Hepatocyte (in vitro differentiated cells): Measurements from ENCODE around the gene KIAA1217. TPM values are rescaled to one million over a fixed set of nuclear protein-coding genes. Genes with fewer than 3 reads are reported as not detected.

ENCODE experiments used
- DNase-seq: peaks from one replicate; pipeline ENCODE4 v3.0.0-alpha.2; 2016; ENCODE audit warnings: low spot score
- H2AFZ ChIP-seq: fragments of 200-600 bp; sonication (generic); 2 replicates; pipeline ENCODE4 v1.6.0; 2016; ENCODE audit warnings: antibody characterized with exemption, mild to moderate bottlenecking
- H3K27ac ChIP-seq: fragments of 200-600 bp; sonication (generic); 2 replicates; pipeline ENCODE4 v1.5.1; 2016; ENCODE audit warnings: mild to moderate bottlenecking
- H3K27me3 ChIP-seq: fragments of 200-600 bp; sonication (generic); 2 replicates; pipeline ENCODE4 v1.6.1; 2016
- H3K36me3 ChIP-seq: fragments of 200-600 bp; sonication (generic); replicated peaks from 2 replicates; pipeline ENCODE4 v1.5.1; 2016; ENCODE audit warnings: low read depth; ENCODE audit not compliant: insufficient read depth
- H3K4me1 ChIP-seq: fragments of 200-600 bp; sonication (generic); 2 replicates; pipeline ENCODE4 v1.5.1; 2016; ENCODE audit warnings: mild to moderate bottlenecking, moderate library complexity; ENCODE audit not compliant: insufficient read depth
- H3K4me2 ChIP-seq: fragments of 200-600 bp; sonication (generic); 2 replicates; pipeline ENCODE4 v1.6.0; 2016
- H3K4me3 ChIP-seq: fragments of 200-600 bp; sonication (generic); 2 replicates; pipeline ENCODE4 v1.5.1; 2016; ENCODE audit warnings: mild to moderate bottlenecking
- H3K79me2 ChIP-seq: fragments of 200-600 bp; sonication (generic); 2 replicates; pipeline ENCODE4 v1.6.0; 2017; ENCODE audit warnings: mild to moderate bottlenecking
- H3K9me2 ChIP-seq: fragments of 200-600 bp; sonication (generic); replicated peaks from 2 replicates; pipeline ENCODE4 v1.6.0; 2017; ENCODE audit warnings: mild to moderate bottlenecking; ENCODE audit not compliant: insufficient read depth
- H3K9me3 ChIP-seq: fragments of 200-600 bp; sonication (generic); 2 replicates; pipeline ENCODE4 v1.5.1; 2016; ENCODE audit warnings: low read depth, mild to moderate bottlenecking
- H4K20me1 ChIP-seq: fragments of 200-600 bp; sonication (generic); 2 replicates; pipeline ENCODE4 v1.6.0; 2016; ENCODE audit warnings: mild to moderate bottlenecking; ENCODE audit not compliant: insufficient read depth, poor library complexity, severe bottlenecking
- EZH2 ChIP-seq: fragments of 200-600 bp; sonication (generic); IDR thresholded peaks from 2 replicates; pipeline ENCODE4 v1.6.1; 2016; ENCODE audit warnings: antibody characterized with exemption, mild to moderate bottlenecking, borderline replicate concordance
- EZH2phosphoT487 ChIP-seq: fragments of 200-600 bp; sonication (generic); IDR thresholded peaks from one replicate; pipeline ENCODE4 v1.6.1; 2018; ENCODE audit warnings: antibody characterized with exemption, mild to moderate bottlenecking, low read depth, moderate library complexity; ENCODE audit not compliant: unreplicated experiment, severe bottlenecking
- WGBS: methylation state at CpG from one replicate; pipeline ENCODE4 v1.1.6; 2016; ENCODE audit warnings: low lambda C conversion rate; ENCODE audit errors: missing lambda C conversion rate; 5-methylcytosine and 5-hydroxymethylcytosine counted together
- polyA plus RNA-seq: library from polyadenylated mRNA; unstranded; fragments of >200 nt; fragmentation: Nextera tagmentation; extraction: Ambion mirVana; gene quantifications from 2 replicates; pipeline ENCODE4 v1.2.1, GENCODE V29; 2016
- total RNA-seq: library from RNA; depleted of rRNA; stranded (reverse); fragments of >200 nt; gene quantifications from 2 replicates; pipeline ENCODE4 v1.2.3, GENCODE V29; 2014
- TF ChIP-seq, protein P1 (sequence below): fragments of 200-600 bp; sonication (generic); IDR thresholded peaks from 2 replicates; pipeline ENCODE4 v1.5.1; 2016; ENCODE audit warnings: antibody characterized with exemption, mild to moderate bottlenecking; ENCODE audit not compliant: poor library complexity

KIAA1217 gene
- total and polyA plus RNA-seq, 2 experiments from 2014 or later = 31.6 to 33.2 TPM

DNA sequence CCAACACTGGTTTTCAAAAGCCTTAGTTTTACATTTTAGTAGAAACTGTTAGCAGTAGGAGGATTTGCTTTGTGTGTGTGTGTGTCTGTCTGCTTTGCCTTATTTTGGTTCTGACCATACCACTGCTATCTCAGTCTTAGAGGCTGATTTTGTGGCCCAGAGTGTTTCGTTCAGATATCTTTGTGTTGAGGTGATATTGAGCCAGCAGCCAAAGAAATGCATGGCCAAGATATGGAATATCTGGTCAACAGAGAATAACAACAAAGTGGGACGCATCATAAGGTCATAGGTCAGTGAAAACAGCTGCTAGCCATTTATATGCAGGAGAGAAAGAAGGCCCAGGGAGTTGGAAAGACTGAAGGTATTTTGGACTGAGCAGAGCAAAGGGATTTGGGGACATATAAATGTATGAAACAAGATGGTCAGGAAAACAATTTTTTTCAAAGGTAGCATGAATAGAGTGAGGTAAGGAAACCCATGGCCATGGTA is 47.7 kb downstream of the KIAA1217 start:
- WGBS = 53% methylated on average over 2 of the region's 2 CpGs
- peak overlapping the region; percentile 59 for H3K4me2 ChIP-seq

DNA sequence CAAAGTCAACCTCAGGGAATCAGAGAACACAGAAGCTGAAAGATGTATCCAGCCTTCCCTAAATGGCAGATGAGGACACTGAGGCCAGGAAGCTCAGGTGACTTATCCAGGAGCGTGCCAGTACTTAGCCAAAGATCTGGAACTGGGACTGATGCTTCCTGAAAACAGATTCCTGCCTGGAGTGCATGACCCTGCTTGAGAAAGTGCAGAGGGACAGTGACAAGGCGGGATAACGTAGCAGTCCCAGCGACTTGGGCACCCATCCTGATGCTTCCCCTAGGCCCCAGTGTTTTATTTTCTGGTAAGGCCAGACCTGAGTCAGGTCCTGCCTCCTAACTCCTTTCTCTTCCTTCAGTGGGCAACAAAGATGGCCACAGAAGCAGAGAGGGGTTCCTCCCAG is 48.6 kb downstream of the KIAA1217 start:
- no peak for DNase-seq
- peak overlapping the region; percentile 86 for H3K27ac ChIP-seq
- no peaks in the 10 kb centered on the region for H3K9me3 ChIP-seq
- H3K4me1 ChIP-seq = peaks cover 15% of the 10 kb centered on the region
- H4K20me1 ChIP-seq = no peaks in the 10 kb centered on the region
- H2AFZ ChIP-seq = no peak overlapping the region
- WGBS = 84% methylated on average over 4 of the region's 4 CpGs
- H3K4me3 ChIP-seq = no peak overlapping the region
- H3K9me2 ChIP-seq = no peaks in the 10 kb centered on the region
- TF ChIP-seq, protein P1, sequence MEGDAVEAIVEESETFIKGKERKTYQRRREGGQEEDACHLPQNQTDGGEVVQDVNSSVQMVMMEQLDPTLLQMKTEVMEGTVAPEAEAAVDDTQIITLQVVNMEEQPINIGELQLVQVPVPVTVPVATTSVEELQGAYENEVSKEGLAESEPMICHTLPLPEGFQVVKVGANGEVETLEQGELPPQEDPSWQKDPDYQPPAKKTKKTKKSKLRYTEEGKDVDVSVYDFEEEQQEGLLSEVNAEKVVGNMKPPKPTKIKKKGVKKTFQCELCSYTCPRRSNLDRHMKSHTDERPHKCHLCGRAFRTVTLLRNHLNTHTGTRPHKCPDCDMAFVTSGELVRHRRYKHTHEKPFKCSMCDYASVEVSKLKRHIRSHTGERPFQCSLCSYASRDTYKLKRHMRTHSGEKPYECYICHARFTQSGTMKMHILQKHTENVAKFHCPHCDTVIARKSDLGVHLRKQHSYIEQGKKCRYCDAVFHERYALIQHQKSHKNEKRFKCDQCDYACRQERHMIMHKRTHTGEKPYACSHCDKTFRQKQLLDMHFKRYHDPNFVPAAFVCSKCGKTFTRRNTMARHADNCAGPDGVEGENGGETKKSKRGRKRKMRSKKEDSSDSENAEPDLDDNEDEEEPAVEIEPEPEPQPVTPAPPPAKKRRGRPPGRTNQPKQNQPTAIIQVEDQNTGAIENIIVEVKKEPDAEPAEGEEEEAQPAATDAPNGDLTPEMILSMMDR = no peak
- TF ChIP-seq EZH2phosphoT487 (no peak), EZH2 (no peak)
- H3K79me2 ChIP-seq = peaks cover 69% of the 10 kb centered on the region
- no peaks in the 10 kb centered on the region for H3K36me3 ChIP-seq
- peak overlapping the region; percentile 59 for H3K4me2 ChIP-seq
- H3K27me3 ChIP-seq = no peaks in the 10 kb centered on the region

More for the DNA sequence above, 47.7 kb downstream of the KIAA1217 start:
- Histone ChIP-seq H3K4me1 (peaks cover 12% of the 10 kb centered on the region), H2AFZ (no peak overlapping the region), H3K27ac (peak overlapping the region; percentile 86), H3K9me2 (no peaks in the 10 kb centered on the region), H3K4me3 (peak overlapping the region; percentile 10), H3K79me2 (peaks cover 74% of the 10 kb centered on the region), H3K9me3 (no peaks in the 10 kb centered on the region), H3K27me3 (no peaks in the 10 kb centered on the region), H3K36me3 (no peaks in the 10 kb centered on the region), H4K20me1 (no peaks in the 10 kb centered on the region)
- DNase-seq = no peak
- TF ChIP-seq, protein P1 = no peak
- TF ChIP-seq EZH2phosphoT487 = no peak
- TF ChIP-seq EZH2 = no peak

DNA sequence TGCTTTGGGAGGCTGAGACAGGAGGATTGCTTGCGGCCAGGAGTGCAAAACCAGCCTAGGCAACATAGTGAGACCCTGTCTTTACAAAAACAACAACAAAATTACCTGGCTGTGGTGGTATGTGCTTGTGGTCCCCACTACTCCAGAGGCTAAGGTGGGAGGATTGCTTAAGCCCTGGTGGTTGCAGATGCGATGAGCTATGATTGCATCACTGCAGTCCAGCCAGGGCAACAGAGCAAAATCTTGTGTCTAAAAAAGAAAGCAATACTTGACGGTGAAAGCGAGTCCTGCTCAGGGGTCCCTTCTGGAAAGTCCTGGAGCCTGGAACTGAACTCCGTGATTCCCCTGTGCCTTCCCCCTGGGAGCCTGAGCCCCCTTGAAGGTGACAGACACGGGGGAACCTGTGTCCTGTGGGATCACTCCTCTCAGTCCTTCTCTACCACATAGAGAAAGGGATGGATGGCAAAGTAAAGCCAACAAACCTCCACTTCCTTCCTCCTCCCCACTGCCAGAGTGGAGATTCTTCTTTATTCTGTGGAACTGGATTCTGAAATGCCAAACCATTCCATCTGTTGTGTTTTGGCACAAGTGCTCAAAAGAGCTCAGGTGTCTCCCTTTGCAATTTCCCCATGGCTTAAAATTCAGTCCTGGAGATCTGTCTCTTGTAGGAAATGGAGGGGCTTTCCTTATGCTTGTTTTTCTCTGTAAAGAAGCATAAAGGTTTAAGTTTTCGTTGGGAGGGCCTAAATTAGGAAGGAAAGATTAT is 50.6 kb downstream of the KIAA1217 start:
- H3K27me3 ChIP-seq = no peaks in the 10 kb centered on the region
- peaks cover 51% of the 10 kb centered on the region for H3K79me2 ChIP-seq
- H3K9me3 ChIP-seq = no peaks in the 10 kb centered on the region
- DNase-seq = no peak
- WGBS = 87% methylated on average over 7 of the region's 7 CpGs
- H2AFZ ChIP-seq = no peak overlapping the region
- H3K9me2 ChIP-seq = no peaks in the 10 kb centered on the region
- H4K20me1 ChIP-seq = no peaks in the 10 kb centered on the region
- peaks cover 27% of the 10 kb centered on the region for H3K4me1 ChIP-seq
- peak overlapping the region; percentile 49 for H3K27ac ChIP-seq
- H3K4me2 ChIP-seq = peak overlapping the region; percentile 14
- TF ChIP-seq, protein P1 = no peak
- TF ChIP-seq EZH2 (no peak), EZH2phosphoT487 (no peak)
- no peak overlapping the region for H3K4me3 ChIP-seq
- H3K36me3 ChIP-seq = no peaks in the 10 kb centered on the region
